Right ventricle myocardium inferior (tissue), 1 donor: Measurements from ENCODE around the gene CACNA1E. TPM values are rescaled to one million over a fixed set of nuclear protein-coding genes. Genes with fewer than 3 reads are reported as not detected.
"Not testable (repeated sequence)": the region's sequence is repeated elsewhere in the genome, so short reads cannot be mapped to it uniquely, and the experiment has no call there.

Experiments
- ATAC-seq: fragments of 200-7000 bp; cut with Tn5 transposase; one replicate; pipeline ENCODE4 v1.9.1; 2020; ENCODE audit warnings: mild to moderate bottlenecking, moderate library complexity
- DNase-seq: peaks from one replicate; pipeline ENCODE4 v3.0.0; 2021; ENCODE audit errors: missing footprints
- intact Hi-C: fragments of 100-400 bp; cut with DNase I; formaldehyde crosslinking; loops from one replicate; pipeline ENCODE4 v1.11.0; 2022
- total RNA-seq: library from RNA; stranded (reverse); fragmentation: NEBNext Ultra II Directional; extraction: Animal tissue kit (Norgen Biotek cat#: 25700); gene quantifications from one replicate; pipeline ENCODE4 v1.2.1, GENCODE V29; 2021
- donor health status: DM: no; HTN: yes; CAD: no; lungs with severe emphysema.

Gene CACNA1E
- total RNA-seq, 1 donor from 2014 or later, result 3.7 TPM

- intact Hi-C loops, result no loop called here
- ATAC-seq, result no peak
- DNase-seq, result no peak
Observed at GRCh38 chr1:181508486-181509165, 25.3 kb downstream of the CACNA1E start.

GRCh38 chr1:181513786-181514297 lies 30.5 kb downstream of the CACNA1E start:
- intact Hi-C loops, result no loop called here
- DNase-seq, result no peak
- no peak for ATAC-seq

- intact Hi-C loops, result no loop called here
- ATAC-seq (peak; percentile 70), DNase-seq (no peak)
Observed at GRCh38 chr1:181514298-181515290, 31.3 kb downstream of the CACNA1E start.

GRCh38 chr1:181516706-181517105 lies 33.4 kb downstream of the CACNA1E start:
- DNase-seq (no peak), ATAC-seq (no peak)
- intact Hi-C loops, result no loop called here

GRCh38 chr1:181517181-181517875 lies 34.0 kb downstream of the CACNA1E start:
- ATAC-seq (no peak), DNase-seq (no peak)
- intact Hi-C loops, result no loop called here

GRCh38 chr1:181518152-181518551 lies 34.8 kb downstream of the CACNA1E start:
- DNase-seq, result no peak
- intact Hi-C loops, result no loop called here
- ATAC-seq, result no peak

- ATAC-seq (no peak), DNase-seq (no peak)
- intact Hi-C loops, result no loop called here
Observed at GRCh38 chr1:181522864-181523263, 39.5 kb downstream of the CACNA1E start.

- no peak for DNase-seq
- ATAC-seq, result peak; percentile 54
- intact Hi-C loops, result no loop called here
Observed at GRCh38 chr1:181525104-181525721, 41.9 kb downstream of the CACNA1E start.

- ATAC-seq, intact Hi-C loops, DNase-seq: not testable (repeated sequence)
Observed at GRCh38 chr1:181528241-181528640, 44.9 kb downstream of the CACNA1E start.

- no peak for DNase-seq
- ATAC-seq, result peak; percentile 5
- intact Hi-C loops, result no loop called here
Observed at GRCh38 chr1:181531441-181531840, 48.1 kb downstream of the CACNA1E start.

GRCh38 chr1:181531951-181532600 lies 48.8 kb downstream of the CACNA1E start:
- no peak for DNase-seq
- intact Hi-C loops, result no loop called here
- ATAC-seq, result no peak

- DNase-seq (no peak), ATAC-seq (no peak)
- intact Hi-C loops, result no loop called here
Observed at GRCh38 chr1:181538836-181539235, 55.5 kb downstream of the CACNA1E start.

- DNase-seq, result no peak
- no peak for ATAC-seq
- intact Hi-C loops, result no loop called here
Observed at GRCh38 chr1:181541458-181541857, 58.1 kb downstream of the CACNA1E start.

- intact Hi-C loops, result no loop called here
- DNase-seq (no peak), ATAC-seq (peak; percentile 65)
Observed at GRCh38 chr1:181541947-181542346, 58.6 kb downstream of the CACNA1E start.

GRCh38 chr1:181542406-181542805 lies 59.1 kb downstream of the CACNA1E start:
- DNase-seq, intact Hi-C loops, ATAC-seq: not testable (repeated sequence)

- intact Hi-C loops, result no loop called here
- ATAC-seq, result no peak
- no peak for DNase-seq
Observed at GRCh38 chr1:181545395-181545794, 62.1 kb downstream of the CACNA1E start.

GRCh38 chr1:181548497-181548896 lies 65.2 kb downstream of the CACNA1E start:
- ATAC-seq, result no peak
- intact Hi-C loops, result no loop called here
- DNase-seq, result no peak

GRCh38 chr1:181551249-181551648 lies 67.9 kb downstream of the CACNA1E start:
- intact Hi-C loops, result no loop called here
- DNase-seq, result no peak
- no peak for ATAC-seq
